Endothelial cell (in vitro differentiated cells): ENCODE results near the gene SUSD1. TPM values are rescaled to one million over a fixed set of nuclear protein-coding genes. Genes with fewer than 3 reads are reported as not detected.

Source experiments
- DNase-seq: peaks from one replicate; pipeline ENCODE4 v3.0.0; 2021; ENCODE audit warnings: low spot score
- H3K27ac Mint-ChIP-seq: one replicate; pipeline ENCODE4 v1.8.0; 2021; ENCODE audit warnings: mixed read lengths, inconsistent platforms; ENCODE audit not compliant: unreplicated experiment
- H3K27me3 Mint-ChIP-seq: one replicate; pipeline ENCODE4 v1.8.0; 2021; ENCODE audit warnings: mild to moderate bottlenecking, moderate library complexity, mixed read lengths, inconsistent platforms; ENCODE audit not compliant: unreplicated experiment
- H3K36me3 Mint-ChIP-seq: one replicate; pipeline ENCODE4 v1.8.0; 2021; ENCODE audit warnings: mild to moderate bottlenecking, low read depth, mixed read lengths, inconsistent platforms; ENCODE audit not compliant: unreplicated experiment
- H3K4me1 Mint-ChIP-seq: one replicate; pipeline ENCODE4 v1.8.0; 2021; ENCODE audit warnings: mild to moderate bottlenecking, mixed read lengths, inconsistent platforms; ENCODE audit not compliant: unreplicated experiment
- H3K4me3 Mint-ChIP-seq: one replicate; pipeline ENCODE4 v1.8.0; 2021; ENCODE audit warnings: mild to moderate bottlenecking, mixed read lengths, inconsistent platforms; ENCODE audit not compliant: unreplicated experiment
- H3K9me3 Mint-ChIP-seq: one replicate; pipeline ENCODE4 v1.8.0; 2021; ENCODE audit warnings: mixed read lengths, inconsistent platforms; ENCODE audit not compliant: unreplicated experiment
- total RNA-seq: library from RNA; stranded (reverse); fragmentation: NEBNext Ultra II Directional; extraction: Animal tissue kit (Norgen Biotek cat#: 25700); gene quantifications from one replicate; pipeline ENCODE4 v1.2.1, GENCODE V29; 2021; ENCODE audit not compliant: unreplicated experiment
- TF ChIP-seq, protein P1 (sequence below): fragments of 200-600 bp; sonication (generic); IDR thresholded peaks from one replicate; pipeline ENCODE4 v1.5.0; 2021; ENCODE audit warnings: antibody characterized with exemption; ENCODE audit not compliant: unreplicated experiment

Gene SUSD1
- total RNA-seq, 1 donor from 2014 or later: 5.7 TPM

DNA sequence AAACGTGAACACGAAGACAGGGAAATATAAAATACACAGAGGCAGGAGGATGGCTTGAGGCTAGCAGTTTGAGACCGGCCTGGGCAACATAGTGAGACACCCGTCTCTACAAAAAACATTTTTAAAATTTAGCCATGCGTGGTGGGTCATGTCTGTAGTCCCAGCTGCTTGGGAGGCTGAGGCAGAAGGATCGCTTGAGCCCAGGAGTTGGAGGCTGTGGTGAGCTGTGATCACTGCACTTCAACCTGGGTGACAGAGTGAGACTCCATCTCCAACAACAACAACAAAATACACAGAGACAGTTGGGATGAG is 55.1 kb downstream of the SUSD1 start:
- H3K36me3 Mint-ChIP-seq: no peaks in the 10 kb centered on the region
- TF ChIP-seq, protein P1, sequence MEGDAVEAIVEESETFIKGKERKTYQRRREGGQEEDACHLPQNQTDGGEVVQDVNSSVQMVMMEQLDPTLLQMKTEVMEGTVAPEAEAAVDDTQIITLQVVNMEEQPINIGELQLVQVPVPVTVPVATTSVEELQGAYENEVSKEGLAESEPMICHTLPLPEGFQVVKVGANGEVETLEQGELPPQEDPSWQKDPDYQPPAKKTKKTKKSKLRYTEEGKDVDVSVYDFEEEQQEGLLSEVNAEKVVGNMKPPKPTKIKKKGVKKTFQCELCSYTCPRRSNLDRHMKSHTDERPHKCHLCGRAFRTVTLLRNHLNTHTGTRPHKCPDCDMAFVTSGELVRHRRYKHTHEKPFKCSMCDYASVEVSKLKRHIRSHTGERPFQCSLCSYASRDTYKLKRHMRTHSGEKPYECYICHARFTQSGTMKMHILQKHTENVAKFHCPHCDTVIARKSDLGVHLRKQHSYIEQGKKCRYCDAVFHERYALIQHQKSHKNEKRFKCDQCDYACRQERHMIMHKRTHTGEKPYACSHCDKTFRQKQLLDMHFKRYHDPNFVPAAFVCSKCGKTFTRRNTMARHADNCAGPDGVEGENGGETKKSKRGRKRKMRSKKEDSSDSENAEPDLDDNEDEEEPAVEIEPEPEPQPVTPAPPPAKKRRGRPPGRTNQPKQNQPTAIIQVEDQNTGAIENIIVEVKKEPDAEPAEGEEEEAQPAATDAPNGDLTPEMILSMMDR: no peak
- H3K9me3 Mint-ChIP-seq: no peaks in the 10 kb centered on the region
- H3K4me1 Mint-ChIP-seq: no peaks in the 10 kb centered on the region
- DNase-seq: no peak
- H3K4me3 Mint-ChIP-seq: no peak overlapping the region
- peaks cover 5% of the 10 kb centered on the region for H3K27me3 Mint-ChIP-seq
- no peak overlapping the region for H3K27ac Mint-ChIP-seq

DNA sequence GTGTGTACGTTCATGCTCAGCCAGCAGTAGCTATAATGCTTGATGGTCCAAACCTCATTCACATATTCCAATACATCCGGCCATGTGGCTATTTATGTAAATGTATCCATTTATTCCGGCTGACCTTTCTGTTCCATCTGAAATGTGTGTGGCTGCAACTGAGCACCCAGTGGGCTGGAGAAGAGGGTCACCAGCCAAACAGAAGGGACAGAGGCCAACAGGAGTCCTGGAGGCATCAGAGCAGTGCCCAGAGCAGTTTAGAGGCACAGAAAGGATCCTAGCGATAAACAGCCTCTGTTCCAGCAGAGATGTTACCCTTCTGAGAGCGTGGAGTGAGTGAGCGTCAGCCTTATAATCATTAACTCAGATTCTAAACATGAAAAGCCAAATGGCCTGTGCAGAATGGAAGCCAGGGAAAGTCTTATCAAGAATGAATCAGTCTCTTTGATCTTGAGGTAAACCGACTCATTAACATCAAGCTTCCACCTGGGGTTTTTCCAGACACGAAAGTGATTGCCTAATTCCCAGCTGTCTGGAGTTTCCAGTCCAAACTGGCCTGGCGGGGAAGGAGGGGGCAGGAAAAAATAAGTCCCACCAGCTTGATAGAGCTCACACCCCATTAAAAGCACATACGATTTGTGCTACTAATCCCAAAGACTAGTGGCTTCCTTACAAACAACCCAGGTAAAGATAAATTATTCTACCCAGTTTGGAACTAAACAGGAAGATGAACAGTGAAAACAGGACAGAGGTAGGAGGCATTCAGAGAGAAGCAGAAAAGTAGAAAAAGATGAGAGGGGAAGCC is 55.7 kb downstream of the SUSD1 start:
- TF ChIP-seq, protein P1: no peak
- Mint-ChIP-seq H3K9me3 (no peaks in the 10 kb centered on the region), H3K4me3 (no peak overlapping the region), H3K36me3 (no peaks in the 10 kb centered on the region), H3K27ac (no peak overlapping the region), H3K4me1 (no peaks in the 10 kb centered on the region), H3K27me3 (peaks cover 5% of the 10 kb centered on the region)
- DNase-seq: no peak

DNA sequence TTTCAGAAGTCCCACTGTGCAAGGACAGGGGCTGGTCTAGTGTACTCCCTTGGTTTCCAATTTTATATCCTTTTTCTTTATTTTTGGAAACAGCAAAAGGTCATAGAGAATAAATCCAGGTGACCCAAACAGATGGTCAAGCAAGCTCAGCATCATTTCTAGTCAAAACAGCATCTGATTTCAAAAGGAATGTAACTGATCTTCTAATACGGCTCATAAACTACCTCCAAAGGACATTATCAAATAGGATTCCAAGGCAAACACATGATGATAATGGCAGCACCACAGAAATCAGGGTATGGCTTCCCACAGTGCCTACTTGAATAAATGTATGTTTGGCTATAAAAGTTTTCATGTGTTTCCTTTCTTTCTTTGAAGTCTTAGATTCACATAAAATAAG is 57.1 kb downstream of the SUSD1 start:
- Mint-ChIP-seq H3K27ac (no peak overlapping the region), H3K9me3 (no peaks in the 10 kb centered on the region), H3K36me3 (no peaks in the 10 kb centered on the region), H3K4me1 (no peaks in the 10 kb centered on the region), H3K27me3 (peaks cover 4% of the 10 kb centered on the region), H3K4me3 (no peak overlapping the region)
- TF ChIP-seq, protein P1: no peak
- no peak for DNase-seq

DNA sequence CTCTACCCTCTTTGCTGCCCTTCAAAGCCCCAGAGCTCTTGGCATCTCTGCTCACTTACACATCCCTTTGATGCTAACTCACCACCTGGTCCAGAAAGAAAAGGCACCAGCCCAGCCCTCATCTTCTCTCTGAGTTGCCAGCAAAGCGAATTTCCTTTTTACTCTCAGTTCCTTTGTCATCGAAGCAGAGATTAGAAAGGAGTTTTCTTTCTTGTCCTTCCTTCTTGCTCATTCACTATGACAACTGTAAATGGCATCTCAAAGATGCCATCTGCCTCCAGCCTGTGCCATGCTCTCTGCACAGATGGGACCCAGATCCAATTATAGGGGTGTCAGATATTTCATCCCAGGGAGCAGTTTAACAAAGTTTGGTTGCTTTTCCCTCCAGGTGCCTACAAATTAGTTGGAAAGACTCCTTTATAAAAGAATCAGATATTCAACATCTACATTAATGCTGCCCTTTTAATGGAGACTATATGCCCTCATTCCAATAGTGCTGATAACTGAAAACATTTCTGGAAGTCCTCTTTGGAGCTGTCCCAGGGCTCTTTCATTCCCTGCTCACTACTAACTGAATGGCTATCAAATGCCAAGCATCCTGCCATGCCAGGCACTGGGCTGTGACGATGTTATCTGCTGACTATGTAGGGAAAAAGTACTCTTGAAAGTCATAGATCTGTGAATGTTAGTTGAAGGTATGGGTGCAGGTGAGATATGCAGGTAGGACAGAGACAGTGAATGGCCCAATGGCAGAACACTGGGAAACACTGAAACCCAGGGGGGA is 58.9 kb downstream of the SUSD1 start:
- Mint-ChIP-seq H3K4me1 (no peaks in the 10 kb centered on the region), H3K9me3 (no peaks in the 10 kb centered on the region), H3K27ac (no peak overlapping the region), H3K36me3 (no peaks in the 10 kb centered on the region), H3K4me3 (no peak overlapping the region), H3K27me3 (peaks cover 4% of the 10 kb centered on the region)
- TF ChIP-seq, protein P1: no peak
- DNase-seq: no peak

DNA sequence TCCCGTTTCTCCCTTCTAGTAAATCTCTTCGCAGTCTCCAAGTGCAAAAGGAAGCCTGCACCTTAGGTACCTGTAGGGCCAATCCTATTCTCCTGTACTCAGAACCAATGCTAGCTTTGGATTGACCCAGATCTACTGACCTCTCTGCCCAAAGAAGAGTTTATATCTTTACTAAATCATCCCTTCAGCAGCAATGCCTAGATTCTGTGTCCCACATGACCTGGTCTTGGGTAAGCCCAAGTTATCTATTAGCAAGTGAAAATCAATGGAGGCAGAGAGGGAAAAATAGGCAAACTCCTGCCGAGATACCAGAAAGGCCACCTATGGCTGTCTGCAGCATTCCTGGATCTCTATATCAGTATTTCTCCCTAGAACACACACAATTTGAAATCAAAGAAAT is 60.0 kb downstream of the SUSD1 start:
- no peak for DNase-seq
- no peaks in the 10 kb centered on the region for H3K4me1 Mint-ChIP-seq
- H3K9me3 Mint-ChIP-seq: no peaks in the 10 kb centered on the region
- peaks cover 3% of the 10 kb centered on the region for H3K27me3 Mint-ChIP-seq
- TF ChIP-seq, protein P1: no peak
- H3K27ac Mint-ChIP-seq: no peak overlapping the region
- H3K36me3 Mint-ChIP-seq: no peaks in the 10 kb centered on the region
- H3K4me3 Mint-ChIP-seq: no peak overlapping the region
